Measurements from ENCODE around the gene DYDC2.

- no peak for TF ChIP-seq CTCF (IDR thresholded peaks at IDR 0.05)
- TF ChIP-seq POLR2A (IDR thresholded peaks at IDR 0.05), result no peak
- TF ChIP-seq POLR2AphosphoS5 (IDR thresholded peaks at IDR 0.05), result no peak
Observed at GRCh38 chr10:80410578-80411145, 54.1 kb downstream of the DYDC2 start.
